HCT116 (cell line): ENCODE results near the gene NLGN3.

ENCODE experiments used
- EGR1 ChIP-seq: IDR thresholded peaks from 2 replicates; pipeline ENCODE4 v1.6.1; 2012; ENCODE audit warnings: low read depth
- ELF1 ChIP-seq: IDR thresholded peaks from 2 replicates; pipeline ENCODE4 v1.6.1; 2012; ENCODE audit warnings: low read depth, borderline replicate concordance
- EZH2phosphoT487 ChIP-seq: fragments of 200-600 bp; IDR thresholded peaks from 2 replicates; pipeline ENCODE4 v1.6.1; 2018; ENCODE audit warnings: antibody characterized with exemption, borderline replicate concordance
- POLR2A ChIP-seq: IDR thresholded peaks from 2 replicates; pipeline ENCODE4 v1.7.0; 2011; ENCODE audit warnings: borderline replicate concordance; ENCODE audit not compliant: insufficient read depth, insufficient read length; ENCODE audit errors: extremely low read depth
- POLR2AphosphoS5 ChIP-seq: IDR thresholded peaks from 2 replicates; pipeline ENCODE4 v1.6.1; 2011; ENCODE audit warnings: mild to moderate bottlenecking, low read depth, low read length, moderate library complexity
- SIN3A ChIP-seq: IDR thresholded peaks from 2 replicates; pipeline ENCODE4 v1.6.1; 2012; ENCODE audit warnings: low read depth
- SRF ChIP-seq: IDR thresholded peaks from 2 replicates; pipeline ENCODE4 v1.6.1; 2012; ENCODE audit warnings: low read depth
- TF ChIP-seq, protein P1 (sequence below), 3 experiments: fragments of 200-600 bp in 1 of 3; sonication (generic) in 1 of 3; IDR thresholded peaks in 2 of 3; conservative IDR thresholded peaks in 1 of 3; 2 replicates each; pipeline ENCODE4 v1.5.1; 2012 to 2017; ENCODE audit warnings: low read depth in 2 of 3, low read length in 2 of 3, antibody characterized with exemption in 1 of 3, borderline replicate concordance in 1 of 3, control low read depth in 1 of 3, mild to moderate bottlenecking in 1 of 3, mixed read lengths in 1 of 3, mixed run types in 1 of 3, moderate library complexity in 1 of 3; ENCODE audit not compliant: insufficient read depth in 1 of 3
- TF ChIP-seq, protein P2 (sequence below): IDR thresholded peaks from 2 replicates; pipeline ENCODE4 v1.6.1; 2012; ENCODE audit warnings: low read depth

DNA sequence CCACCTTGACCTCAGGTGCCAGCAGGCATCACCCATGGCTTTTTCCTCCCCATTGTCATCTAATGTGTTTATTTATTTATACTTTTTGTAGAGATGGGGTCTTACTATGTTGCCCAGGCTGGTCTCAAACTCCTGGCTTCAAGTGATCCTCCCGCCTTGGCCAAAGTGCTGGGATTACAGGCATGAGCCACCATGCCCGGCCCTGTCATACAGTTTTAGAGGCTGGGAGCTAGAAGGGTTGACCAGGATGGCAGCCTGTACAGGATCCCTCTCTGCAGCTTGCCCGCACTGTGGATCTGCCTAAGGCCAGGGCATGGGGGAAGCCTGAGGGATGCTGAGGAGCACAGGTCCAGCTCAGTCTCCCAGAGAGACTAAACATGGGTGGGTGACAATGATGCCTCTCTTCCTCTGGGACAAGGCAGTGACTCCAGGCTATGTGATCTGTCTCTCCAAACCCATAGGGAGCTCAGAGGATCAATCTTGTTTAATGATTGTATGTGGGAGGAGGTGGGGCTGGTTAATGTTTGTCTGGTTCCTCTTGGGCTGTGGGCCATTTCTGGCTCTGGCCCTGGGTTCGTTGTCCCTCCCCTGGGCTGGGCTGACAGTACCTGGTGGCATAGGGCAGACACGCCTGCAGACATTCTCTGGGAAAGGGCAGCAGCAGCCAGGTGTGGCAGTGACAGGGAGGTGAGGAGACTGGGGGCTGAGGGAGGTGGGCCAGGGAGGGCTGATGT lies 70.1 kb downstream of the NLGN3 start:
- TF ChIP-seq POLR2A (no peak), SIN3A (no peak), SRF (no peak), ELF1 (no peak), EZH2phosphoT487 (no peak), EGR1 (no peak), POLR2AphosphoS5 (no peak)
- TF ChIP-seq, protein P1, sequence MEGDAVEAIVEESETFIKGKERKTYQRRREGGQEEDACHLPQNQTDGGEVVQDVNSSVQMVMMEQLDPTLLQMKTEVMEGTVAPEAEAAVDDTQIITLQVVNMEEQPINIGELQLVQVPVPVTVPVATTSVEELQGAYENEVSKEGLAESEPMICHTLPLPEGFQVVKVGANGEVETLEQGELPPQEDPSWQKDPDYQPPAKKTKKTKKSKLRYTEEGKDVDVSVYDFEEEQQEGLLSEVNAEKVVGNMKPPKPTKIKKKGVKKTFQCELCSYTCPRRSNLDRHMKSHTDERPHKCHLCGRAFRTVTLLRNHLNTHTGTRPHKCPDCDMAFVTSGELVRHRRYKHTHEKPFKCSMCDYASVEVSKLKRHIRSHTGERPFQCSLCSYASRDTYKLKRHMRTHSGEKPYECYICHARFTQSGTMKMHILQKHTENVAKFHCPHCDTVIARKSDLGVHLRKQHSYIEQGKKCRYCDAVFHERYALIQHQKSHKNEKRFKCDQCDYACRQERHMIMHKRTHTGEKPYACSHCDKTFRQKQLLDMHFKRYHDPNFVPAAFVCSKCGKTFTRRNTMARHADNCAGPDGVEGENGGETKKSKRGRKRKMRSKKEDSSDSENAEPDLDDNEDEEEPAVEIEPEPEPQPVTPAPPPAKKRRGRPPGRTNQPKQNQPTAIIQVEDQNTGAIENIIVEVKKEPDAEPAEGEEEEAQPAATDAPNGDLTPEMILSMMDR (IDR thresholded peaks at IDR 0.05 in 2 of 3, conservative IDR thresholded peaks at IDR 0.05 in 1 of 3; ENCODE audit: borderline replicate concordance in 1 of 3, insufficient read depth in 1 of 3, low read depth in 2 of 3, low read length in 2 of 3) = no peak
- TF ChIP-seq, protein P2, sequence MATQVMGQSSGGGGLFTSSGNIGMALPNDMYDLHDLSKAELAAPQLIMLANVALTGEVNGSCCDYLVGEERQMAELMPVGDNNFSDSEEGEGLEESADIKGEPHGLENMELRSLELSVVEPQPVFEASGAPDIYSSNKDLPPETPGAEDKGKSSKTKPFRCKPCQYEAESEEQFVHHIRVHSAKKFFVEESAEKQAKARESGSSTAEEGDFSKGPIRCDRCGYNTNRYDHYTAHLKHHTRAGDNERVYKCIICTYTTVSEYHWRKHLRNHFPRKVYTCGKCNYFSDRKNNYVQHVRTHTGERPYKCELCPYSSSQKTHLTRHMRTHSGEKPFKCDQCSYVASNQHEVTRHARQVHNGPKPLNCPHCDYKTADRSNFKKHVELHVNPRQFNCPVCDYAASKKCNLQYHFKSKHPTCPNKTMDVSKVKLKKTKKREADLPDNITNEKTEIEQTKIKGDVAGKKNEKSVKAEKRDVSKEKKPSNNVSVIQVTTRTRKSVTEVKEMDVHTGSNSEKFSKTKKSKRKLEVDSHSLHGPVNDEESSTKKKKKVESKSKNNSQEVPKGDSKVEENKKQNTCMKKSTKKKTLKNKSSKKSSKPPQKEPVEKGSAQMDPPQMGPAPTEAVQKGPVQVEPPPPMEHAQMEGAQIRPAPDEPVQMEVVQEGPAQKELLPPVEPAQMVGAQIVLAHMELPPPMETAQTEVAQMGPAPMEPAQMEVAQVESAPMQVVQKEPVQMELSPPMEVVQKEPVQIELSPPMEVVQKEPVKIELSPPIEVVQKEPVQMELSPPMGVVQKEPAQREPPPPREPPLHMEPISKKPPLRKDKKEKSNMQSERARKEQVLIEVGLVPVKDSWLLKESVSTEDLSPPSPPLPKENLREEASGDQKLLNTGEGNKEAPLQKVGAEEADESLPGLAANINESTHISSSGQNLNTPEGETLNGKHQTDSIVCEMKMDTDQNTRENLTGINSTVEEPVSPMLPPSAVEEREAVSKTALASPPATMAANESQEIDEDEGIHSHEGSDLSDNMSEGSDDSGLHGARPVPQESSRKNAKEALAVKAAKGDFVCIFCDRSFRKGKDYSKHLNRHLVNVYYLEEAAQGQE = no peak
